Naive thymus-derived CD4-positive, alpha-beta T cell (primary cell): ENCODE results near the gene SPATA31C1. TPM values are rescaled to one million over a fixed set of nuclear protein-coding genes. Genes with fewer than 3 reads are reported as not detected.

Experiments used
- ATAC-seq: fragments of 150-1000 bp; cut with Tn5 transposase; 2 replicates; pipeline ENCODE4 v1.10.0; 2021; ENCODE audit warnings: mild to moderate bottlenecking, moderate library complexity
- CTCF ChIA-PET: fragments of 350-600 bp; sonication (Branson Sonifier 250); formaldehyde crosslinking; loops from one replicate; lab custom pipeline; 2021; ENCODE audit warnings: antibody characterized with exemption; lab: Charles Lee
- POLR2A ChIA-PET: fragments of 350-600 bp; sonication (Branson Sonifier 250); formaldehyde crosslinking; loops from one replicate; lab custom pipeline; 2021; ENCODE audit warnings: antibody characterized with exemption, inconsistent platforms; lab: Charles Lee
- DNase-seq, 9 donors: peaks; one replicate each; pipeline versions ENCODE4 v3.0.0 to v3.0.0-alpha.2; 2020 to 2022; ENCODE audit warnings: mixed read lengths in 1 of 9
- H3K27ac ChIP-seq: one replicate; pipeline ENCODE4 v1.7.0; 2013; ENCODE audit warnings: mild to moderate bottlenecking, low read depth, low read length, moderate library complexity
- H3K27me3 ChIP-seq, 2 donors: one replicate each; pipeline ENCODE4 v1.7.0; 2013; ENCODE audit warnings: low read length in 2 of 2, mild to moderate bottlenecking in 2 of 2, moderate library complexity in 2 of 2; ENCODE audit not compliant: control insufficient read depth in 2 of 2, insufficient read depth in 2 of 2
- H3K36me3 ChIP-seq, 3 experiments: 1 replicate in 2 of 3; 2 replicates in 1 of 3; pipeline ENCODE4 v1.7.0; 2013; ENCODE audit warnings: low read length in 3 of 3, mild to moderate bottlenecking in 3 of 3, moderate library complexity in 1 of 3; ENCODE audit not compliant: insufficient read depth in 3 of 3, control insufficient read depth in 2 of 3
- H3K4me1 ChIP-seq, 2 donors: one replicate each; pipeline ENCODE4 v1.7.0; 2013; ENCODE audit warnings: low read length in 2 of 2, mild to moderate bottlenecking in 2 of 2, moderate library complexity in 1 of 2; ENCODE audit not compliant: control insufficient read depth in 2 of 2, insufficient read depth in 2 of 2
- H3K4me3 ChIP-seq: 2 replicates; pipeline ENCODE4 v1.7.0; 2013; ENCODE audit warnings: mild to moderate bottlenecking, low read length
- H3K9me3 ChIP-seq, 3 experiments: 1 replicate in 2 of 3; 2 replicates in 1 of 3; pipeline ENCODE4 v1.7.0; 2013; ENCODE audit warnings: low read length in 3 of 3; ENCODE audit not compliant: control insufficient read depth in 2 of 3
- H3K27ac Mint-ChIP-seq, 9 donors: one replicate each; pipeline ENCODE4 v1.8.0; 2020 to 2022; ENCODE audit warnings: mixed read lengths in 9 of 9, mild to moderate bottlenecking in 8 of 9, moderate library complexity in 5 of 9, inconsistent platforms in 2 of 9
- H3K27me3 Mint-ChIP-seq, 5 donors: one replicate each; pipeline ENCODE4 v1.8.0; 2021 to 2022; ENCODE audit warnings: mixed read lengths in 5 of 5, mild to moderate bottlenecking in 1 of 5
- H3K36me3 Mint-ChIP-seq, 5 donors: one replicate each; pipeline ENCODE4 v1.8.0; 2020 to 2022; ENCODE audit warnings: mixed read lengths in 5 of 5, mild to moderate bottlenecking in 3 of 5, inconsistent platforms in 1 of 5
- H3K4me1 Mint-ChIP-seq, 7 donors: one replicate each; pipeline ENCODE4 v1.8.0; 2020 to 2022; ENCODE audit warnings: mixed read lengths in 7 of 7, mild to moderate bottlenecking in 3 of 7, inconsistent platforms in 1 of 7
- H3K4me3 Mint-ChIP-seq, 10 donors: one replicate each; pipeline ENCODE4 v1.8.0; 2020 to 2022; ENCODE audit warnings: mild to moderate bottlenecking in 10 of 10, mixed read lengths in 10 of 10, moderate library complexity in 6 of 10, inconsistent platforms in 2 of 10
- H3K9me3 Mint-ChIP-seq, 11 donors: one replicate each; pipeline ENCODE4 v1.8.0; 2020 to 2022; ENCODE audit warnings: mixed read lengths in 11 of 11, mild to moderate bottlenecking in 4 of 11, inconsistent platforms in 1 of 11, moderate library complexity in 1 of 11
- intact Hi-C, 2 donors: fragments of 100-400 bp; cut with micrococcal nuclease; formaldehyde crosslinking; loops; one replicate each; pipeline ENCODE4 v1.15.1; 2023
- polyA plus RNA-seq, 2 donors: library from polyadenylated mRNA; unstranded; fragments of 300-500 nt; fragmentation: Illumina TruSeq; gene quantifications; one replicate each; pipeline ENCODE4 v1.2.3, GENCODE V29; 2021
- total RNA-seq, 6 experiments: library from RNA in 5 of 6; stranded (reverse) in 5 of 6; gene quantifications; 1 replicate in 5 of 6; 2 replicates in 1 of 6; pipeline ENCODE4 v1.2.3 and lab custom pipeline; 2021 to 2026

The SPATA31C1 gene
- total and polyA plus RNA-seq, 7 experiments from 2014 or later = not detected

DNA sequence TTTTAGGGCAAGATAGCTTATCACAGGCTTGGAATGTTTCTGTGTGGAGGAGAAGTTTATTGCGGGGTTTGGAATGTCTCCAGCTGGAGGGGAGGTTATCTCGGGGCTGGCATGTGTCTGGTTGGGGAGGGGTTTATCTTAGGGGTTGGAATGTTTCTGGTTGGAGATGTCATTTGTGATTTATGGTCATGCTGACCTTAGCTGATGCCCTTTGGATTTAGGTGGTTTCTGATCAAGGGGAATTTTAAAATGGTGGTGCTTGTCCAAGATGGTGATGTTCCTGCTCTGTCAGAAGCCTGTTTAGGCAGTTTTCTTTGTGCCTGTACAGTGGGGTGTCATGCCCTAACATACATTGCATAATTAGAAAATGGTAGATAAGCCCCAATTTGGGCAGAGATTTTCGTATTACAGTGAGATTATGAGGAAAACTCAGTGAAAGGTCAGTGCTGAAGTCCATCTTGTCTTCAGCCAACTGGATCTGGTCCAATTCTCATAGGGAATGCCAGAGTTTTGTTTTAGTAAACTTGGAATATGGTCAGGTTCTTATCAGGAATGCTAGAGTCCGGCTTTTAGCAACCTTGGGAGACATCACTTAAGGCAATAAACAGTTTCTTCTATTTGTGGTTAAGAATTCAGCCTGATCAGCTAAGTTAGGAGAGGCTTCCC lies 42.3 kb downstream of the SPATA31C1 start:
- no peak for ATAC-seq
- Mint-ChIP-seq H3K27me3 (peaks cover 3 to 24% (median 20%) of the 10 kb centered on the region in 5 donors), H3K9me3 (no peaks in the 10 kb centered on the region), H3K36me3 (no peaks in the 10 kb centered on the region), H3K4me3 (no peak overlapping the region), H3K4me1 (peaks cover 0 to 8% (median 4%) of the 10 kb centered on the region in 7 donors), H3K27ac (no peak overlapping the region)
- Histone ChIP-seq H3K27me3 (no peaks in the 10 kb centered on the region), H3K36me3 (no peaks in the 10 kb centered on the region), H3K4me1 (no peaks in the 10 kb centered on the region), H3K4me3 (no peak overlapping the region), H3K9me3 (no peaks in the 10 kb centered on the region), H3K27ac (no peak overlapping the region)
- intact Hi-C loops = no loop called here
- ChIA-PET CTCF (no interaction called here), POLR2A (interaction anchor here (0.6 kb wide), 1 partner anchor 402 kb away, joined by 3 read pairs; no protein-coding TSS in a partner anchor)
- no peak for DNase-seq

DNA sequence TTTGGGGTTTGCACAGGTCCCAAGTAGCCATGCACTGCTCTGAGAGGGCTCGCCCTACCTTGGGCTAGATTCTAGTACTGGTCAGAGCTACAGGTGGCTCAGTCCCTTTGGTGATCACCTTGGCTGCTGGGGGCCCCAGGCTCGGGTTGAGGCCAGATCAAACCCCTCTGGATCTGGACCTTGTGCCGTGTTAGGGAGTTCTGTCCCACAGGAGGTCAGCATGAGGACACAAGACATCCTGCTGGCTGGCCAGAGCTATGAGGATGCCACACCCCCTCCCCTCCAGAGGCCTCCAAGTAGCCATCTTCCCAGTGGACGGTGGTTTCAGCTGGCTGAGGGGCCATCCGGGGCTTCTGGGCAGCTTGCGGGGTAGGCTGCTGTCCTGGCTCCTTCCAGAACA lies 46.0 kb downstream of the SPATA31C1 start:
- Histone ChIP-seq H3K36me3 (peaks cover 0 to 23% (median 0%) of the 10 kb centered on the region in 3 experiments), H3K9me3 (no peaks in the 10 kb centered on the region), H3K27ac (no peak overlapping the region), H3K27me3 (no peaks in the 10 kb centered on the region), H3K4me3 (no peak overlapping the region), H3K4me1 (no peaks in the 10 kb centered on the region)
- CTCF ChIA-PET = no interaction called here
- H3K4me3 Mint-ChIP-seq = no peak overlapping the region
- peaks cover 0 to 24% (median 19%) of the 10 kb centered on the region in 5 donors for H3K27me3 Mint-ChIP-seq
- no peak overlapping the region for H3K27ac Mint-ChIP-seq
- H3K4me1 Mint-ChIP-seq = peaks cover 0 to 2% (median 0%) of the 10 kb centered on the region in 7 donors
- H3K9me3 Mint-ChIP-seq = no peaks in the 10 kb centered on the region
- ATAC-seq = no peak
- intact Hi-C loops = no loop called here
- peaks cover 0 to 22% (median 9%) of the 10 kb centered on the region in 5 donors for H3K36me3 Mint-ChIP-seq
- DNase-seq = no peak
- POLR2A ChIA-PET = no interaction called here

DNA sequence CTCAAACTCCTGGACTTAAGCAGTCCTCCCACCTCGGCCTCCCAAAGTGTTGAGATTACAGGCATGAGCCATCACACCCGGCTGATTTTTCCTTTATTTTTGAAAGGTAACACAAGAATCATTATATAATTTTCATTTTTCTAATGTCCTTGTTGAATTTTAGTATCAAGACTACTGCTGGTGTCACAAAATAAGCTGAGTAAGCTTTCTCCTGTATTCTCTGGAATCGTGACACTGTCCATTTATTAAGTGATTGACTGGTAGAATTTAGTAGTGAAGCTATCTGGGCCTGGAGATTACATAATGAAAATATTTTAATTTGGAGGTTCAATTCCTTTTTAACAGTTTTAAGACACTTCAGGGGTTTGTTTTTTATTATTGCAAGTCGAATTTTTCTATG lies 47.1 kb downstream of the SPATA31C1 start:
- peaks cover 0 to 34% (median 0%) of the 10 kb centered on the region in 3 experiments for H3K36me3 ChIP-seq
- H3K27me3 ChIP-seq = no peaks in the 10 kb centered on the region
- POLR2A ChIA-PET = interaction anchor here (2.1 kb wide), 1 partner anchor 10 kb away, joined by 6 read pairs; the partner anchor contains the start of gene CDK20

DNA sequence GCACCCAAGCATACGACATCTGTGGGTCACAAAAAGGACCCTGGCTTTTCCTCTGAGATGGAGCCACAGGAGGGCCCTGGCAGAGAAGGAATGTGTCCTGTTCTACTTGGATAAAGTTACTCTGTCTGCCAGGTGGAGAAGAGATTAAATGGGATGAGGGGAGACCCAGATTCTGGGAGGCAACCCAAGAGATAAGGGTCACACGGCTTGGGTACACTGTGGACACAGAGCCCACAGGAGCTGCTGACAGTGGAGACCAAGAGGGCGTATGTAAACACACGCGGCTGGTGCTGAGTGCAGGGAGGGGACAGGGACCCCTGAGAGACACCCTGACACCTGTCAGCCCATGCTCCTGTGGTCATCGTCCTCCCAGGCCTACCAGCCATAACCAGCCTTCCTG lies 50.4 kb downstream of the SPATA31C1 start:
- Histone ChIP-seq H3K9me3 (no peaks in the 10 kb centered on the region), H3K4me3 (no peak overlapping the region), H3K27ac (no peak overlapping the region), H3K4me1 (no peaks in the 10 kb centered on the region), H3K36me3 (peaks cover 0 to 51% (median 0%) of the 10 kb centered on the region in 3 experiments), H3K27me3 (no peaks in the 10 kb centered on the region)
- peak overlapping the region in 3 of 9 donors; percentile 3 to 39 (median 30) for H3K27ac Mint-ChIP-seq
- POLR2A ChIA-PET = no interaction called here
- CTCF ChIA-PET = no interaction called here
- peaks cover 0 to 16% (median 13%) of the 10 kb centered on the region in 7 donors for H3K4me1 Mint-ChIP-seq
- peaks cover 0 to 42% (median 10%) of the 10 kb centered on the region in 5 donors for H3K36me3 Mint-ChIP-seq
- no peak for ATAC-seq
- peaks cover 0 to 2% (median 0%) of the 10 kb centered on the region in 11 donors for H3K9me3 Mint-ChIP-seq
- no peaks in the 10 kb centered on the region for H3K27me3 Mint-ChIP-seq
- intact Hi-C loops = no loop called here
- H3K4me3 Mint-ChIP-seq = no peak overlapping the region
- no peak for DNase-seq

More for the DNA sequence above, 47.1 kb downstream of the SPATA31C1 start:
- Mint-ChIP-seq H3K4me1 (peaks cover 0 to 2% (median 0%) of the 10 kb centered on the region in 7 donors), H3K9me3 (peaks cover 0 to 2% (median 0%) of the 10 kb centered on the region in 11 donors), H3K4me3 (no peak overlapping the region), H3K36me3 (peaks cover 0 to 28% (median 10%) of the 10 kb centered on the region in 5 donors), H3K27ac (no peak overlapping the region), H3K27me3 (peaks cover 0 to 17% (median 12%) of the 10 kb centered on the region in 5 donors)
- CTCF ChIA-PET = no interaction called here
- Histone ChIP-seq H3K4me3 (no peak overlapping the region), H3K27ac (no peak overlapping the region), H3K9me3 (no peaks in the 10 kb centered on the region), H3K4me1 (no peaks in the 10 kb centered on the region)
- intact Hi-C loops = no loop called here
- ATAC-seq (no peak), DNase-seq (no peak)

DNA sequence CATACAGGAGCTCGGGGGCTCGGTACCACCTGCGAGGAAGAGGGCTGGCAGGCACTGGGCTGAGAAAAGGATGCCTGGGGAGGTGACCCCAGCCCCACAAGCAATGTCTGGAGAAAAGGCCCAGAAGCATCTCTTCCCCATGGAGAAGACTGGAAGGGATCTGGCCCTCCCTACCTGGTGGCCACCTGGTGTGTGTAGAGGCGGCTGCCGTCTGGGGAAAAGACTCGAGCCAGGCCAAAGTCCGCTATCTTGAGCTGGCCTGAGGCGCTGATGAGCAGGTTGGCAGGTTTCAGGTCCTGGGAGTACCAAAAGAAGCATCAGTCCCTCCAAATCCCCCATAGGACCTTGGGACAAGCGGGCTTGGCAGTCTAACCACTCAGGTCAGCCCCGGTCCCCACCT lies 52.8 kb downstream of the SPATA31C1 start:
- Mint-ChIP-seq H3K4me3 (no peak overlapping the region), H3K4me1 (peaks cover 13 to 35% (median 32%) of the 10 kb centered on the region in 7 donors), H3K27me3 (peaks cover 0 to 3% (median 0%) of the 10 kb centered on the region in 5 donors), H3K9me3 (peaks cover 0 to 8% (median 0%) of the 10 kb centered on the region in 11 donors), H3K27ac (no peak overlapping the region), H3K36me3 (peaks cover 0 to 42% (median 10%) of the 10 kb centered on the region in 5 donors)
- no peaks in the 10 kb centered on the region for H3K27me3 ChIP-seq
- no peak for DNase-seq
- H3K9me3 ChIP-seq = no peaks in the 10 kb centered on the region
- no peak overlapping the region for H3K27ac ChIP-seq
- peaks cover 0 to 51% (median 0%) of the 10 kb centered on the region in 3 experiments for H3K36me3 ChIP-seq
- ATAC-seq = no peak
- ChIA-PET CTCF (no interaction called here), POLR2A (no interaction called here)
- no peak overlapping the region for H3K4me3 ChIP-seq
- intact Hi-C loops = loop anchor here (5.0 to 10.0 kb wide), 6 partner anchors 354 to 1686 kb away; partner anchors contain the start of genes GAS1 (in 1 of the 2), ISCA1 (in 1 of the 2) and TUT7 (in 1 of the 2)
- H3K4me1 ChIP-seq = peaks cover 0 to 10% of the 10 kb centered on the region in 2 donors

DNA sequence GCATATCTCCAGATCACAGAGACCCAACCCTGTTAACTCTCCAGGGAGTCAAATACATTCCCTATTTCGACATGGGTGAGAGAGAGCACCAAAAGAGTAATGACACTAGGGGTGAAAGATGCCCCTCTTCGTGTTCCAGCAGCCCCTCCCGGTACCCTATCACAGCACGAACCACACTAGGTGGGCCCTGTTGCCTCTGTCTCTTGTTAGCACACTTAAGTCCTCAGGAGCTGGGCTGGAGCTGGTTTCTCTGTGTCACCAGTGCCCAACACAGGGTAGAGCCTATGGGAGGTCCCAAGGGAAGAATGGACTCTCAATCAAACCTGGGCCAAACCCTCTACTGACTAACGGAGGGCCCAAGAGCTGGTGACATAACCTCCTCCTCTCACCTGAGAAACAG lies 55.4 kb downstream of the SPATA31C1 start:
- Mint-ChIP-seq H3K27ac (peak overlapping the region; percentile 62 to 99 (median 97)), H3K9me3 (peaks cover 0 to 8% (median 0%) of the 10 kb centered on the region in 11 donors), H3K4me3 (peak overlapping the region; percentile 87 to 99 (median 95)), H3K4me1 (peaks cover 13 to 36% (median 32%) of the 10 kb centered on the region in 7 donors), H3K27me3 (peaks cover 0 to 3% (median 0%) of the 10 kb centered on the region in 5 donors), H3K36me3 (peaks cover 0 to 26% (median 3%) of the 10 kb centered on the region in 5 donors)
- Histone ChIP-seq H3K4me1 (peaks cover 0 to 10% of the 10 kb centered on the region in 2 donors), H3K27me3 (no peaks in the 10 kb centered on the region), H3K9me3 (no peaks in the 10 kb centered on the region), H3K27ac (peak overlapping the region; percentile 77), H3K36me3 (peaks cover 0 to 34% (median 0%) of the 10 kb centered on the region in 3 experiments), H3K4me3 (no peak overlapping the region)
- CTCF ChIA-PET = no interaction called here
- ATAC-seq = no peak
- DNase-seq = no peak
- POLR2A ChIA-PET = no interaction called here
- intact Hi-C loops = loop anchor here (5.0 to 10.0 kb wide), 6 partner anchors 352 to 1688 kb away; partner anchors contain the start of genes GAS1 (in 1 of the 2), ISCA1 (in 1 of the 2) and TUT7 (in 1 of the 2)
